CD14-positive monocyte (primary cell): Measurements from ENCODE around the gene PMF1. TPM values are rescaled to one million over a fixed set of nuclear protein-coding genes. Genes with fewer than 3 reads are reported as not detected.

Source experiments
- DNase-seq, 3 donors: peaks; one replicate each; pipeline ENCODE4 v3.0.0-alpha.2; 2011 to 2022
- H2AFZ ChIP-seq: 2 replicates; pipeline ENCODE4 v1.6.0; 2012; ENCODE audit warnings: mild to moderate bottlenecking, low read depth, low read length, inconsistent platforms; ENCODE audit not compliant: insufficient read depth, poor library complexity, severe bottlenecking
- H3K27ac ChIP-seq, 2 donors: 1 replicate in 1 of 2; 2 replicates in 1 of 2; pipeline ENCODE4 v1.5.1; 2012 to 2013; ENCODE audit warnings: low read length in 2 of 2, control low read depth in 1 of 2, inconsistent platforms in 1 of 2, low read depth in 1 of 2, mild to moderate bottlenecking in 1 of 2
- H3K27me3 ChIP-seq, 2 donors: one replicate each; pipeline versions ENCODE4 v1.6.0 to v1.6.1; 2011 to 2013; ENCODE audit warnings: low read length in 2 of 2; ENCODE audit not compliant: control insufficient read depth in 2 of 2, insufficient read depth in 2 of 2
- H3K36me3 ChIP-seq, 2 donors: replicated peaks in 1 of 2; 1 replicate in 1 of 2; 2 replicates in 1 of 2; pipeline versions ENCODE4 v1.5.1 to v1.6.1; 2012 to 2013; ENCODE audit warnings: low read length in 2 of 2, control low read depth in 1 of 2, inconsistent platforms in 1 of 2, mild to moderate bottlenecking in 1 of 2; ENCODE audit not compliant: insufficient read depth in 2 of 2, control insufficient read depth in 1 of 2
- H3K4me1 ChIP-seq, 2 donors: 1 replicate in 1 of 2; 2 replicates in 1 of 2; pipeline versions ENCODE4 v1.5.1 to v1.6.1; 2012 to 2013; ENCODE audit warnings: low read length in 2 of 2, control low read depth in 1 of 2, inconsistent platforms in 1 of 2, mild to moderate bottlenecking in 1 of 2, moderate library complexity in 1 of 2; ENCODE audit not compliant: insufficient read depth in 2 of 2, control insufficient read depth in 1 of 2
- H3K4me2 ChIP-seq: replicated peaks from 2 replicates; pipeline ENCODE3; 2012; ENCODE audit warnings: low read length, moderate library complexity, mild to moderate bottlenecking; ENCODE audit not compliant: poor library complexity, severe bottlenecking; ENCODE audit errors: extremely low read depth
- H3K4me3 ChIP-seq, 3 experiments: fragments of 200-600 bp in 1 of 3; sonication (generic) in 1 of 3; replicated peaks in 1 of 3; 1 replicate in 2 of 3; 2 replicates in 1 of 3; pipeline ENCODE4 v1.5.1; 2011 to 2013; ENCODE audit warnings: low read length in 3 of 3, mild to moderate bottlenecking in 3 of 3, control low read depth in 2 of 3, low read depth in 2 of 3, inconsistent platforms in 1 of 3, moderate library complexity in 1 of 3
- H3K79me2 ChIP-seq: 2 replicates; pipeline ENCODE4 v1.6.0; 2012; ENCODE audit warnings: mild to moderate bottlenecking, control low read depth, inconsistent platforms, low read length, moderate library complexity; ENCODE audit not compliant: insufficient read depth
- H3K9ac ChIP-seq: 2 replicates; pipeline ENCODE4 v1.6.0; 2017; ENCODE audit warnings: low read length, mild to moderate bottlenecking; ENCODE audit not compliant: insufficient read depth, poor library complexity, severe bottlenecking
- H3K9me3 ChIP-seq, 2 donors: replicated peaks in 1 of 2; 1 replicate in 1 of 2; 2 replicates in 1 of 2; pipeline versions ENCODE4 v1.5.1 to v1.6.1; 2012 to 2013; ENCODE audit warnings: low read length in 2 of 2, control low read depth in 1 of 2; ENCODE audit not compliant: control insufficient read depth in 1 of 2, insufficient read depth in 1 of 2
- H4K20me1 ChIP-seq: 2 replicates; pipeline ENCODE4 v1.6.0; 2012; ENCODE audit warnings: mild to moderate bottlenecking, low read length, control low read depth, moderate library complexity; ENCODE audit not compliant: insufficient read depth
- H3K27ac Mint-ChIP-seq, 7 donors: one replicate each; pipeline ENCODE4 v1.8.0; 2020; ENCODE audit warnings: mild to moderate bottlenecking in 7 of 7, mixed read lengths in 7 of 7, moderate library complexity in 6 of 7, inconsistent platforms in 2 of 7
- H3K27me3 Mint-ChIP-seq, 3 donors: one replicate each; pipeline ENCODE4 v1.8.0; 2021 to 2022; ENCODE audit warnings: low read depth in 3 of 3, mild to moderate bottlenecking in 3 of 3, mixed read lengths in 3 of 3, moderate library complexity in 3 of 3, inconsistent platforms in 1 of 3
- H3K36me3 Mint-ChIP-seq, 2 donors: one replicate each; pipeline ENCODE4 v1.8.0; 2020; ENCODE audit warnings: mixed read lengths in 2 of 2, inconsistent platforms in 1 of 2, mild to moderate bottlenecking in 1 of 2
- H3K4me1 Mint-ChIP-seq: one replicate; pipeline ENCODE4 v1.8.0; 2020; ENCODE audit warnings: mild to moderate bottlenecking, mixed read lengths
- H3K4me3 Mint-ChIP-seq, 2 donors: one replicate each; pipeline ENCODE4 v1.8.0; 2020; ENCODE audit warnings: mild to moderate bottlenecking in 2 of 2, mixed read lengths in 2 of 2, moderate library complexity in 1 of 2
- H3K9me3 Mint-ChIP-seq, 7 donors: one replicate each; pipeline ENCODE4 v1.8.0; 2020 to 2022; ENCODE audit warnings: mixed read lengths in 7 of 7, mild to moderate bottlenecking in 6 of 7, moderate library complexity in 6 of 7, inconsistent platforms in 2 of 7
- CTCF ChIP-seq: fragments of 200-600 bp; IDR thresholded peaks from one replicate; pipeline ENCODE4 v1.8.0; 2022; ENCODE audit warnings: antibody characterized with exemption, mild to moderate bottlenecking
- WGBS: methylation state at CpG from one replicate; pipeline ENCODE4 v1.1.5; 2013; ENCODE audit warnings: missing lambda C conversion rate; ENCODE audit not compliant: insufficient coverage; 5-methylcytosine and 5-hydroxymethylcytosine counted together
- intact Hi-C, 2 donors: fragments of 100-400 bp; cut with micrococcal nuclease; formaldehyde crosslinking; loops; one replicate each; pipeline versions ENCODE4 v1.15.0 to v1.15.1; 2023
- polyA plus RNA-seq, 3 donors: library from polyadenylated mRNA; depleted of rRNA in 1 of 3; unstranded in 2 of 3; stranded (reverse) in 1 of 3; fragments of 300-500 nt in 2 of 3; fragments of >200 nt in 1 of 3; fragmentation: Illumina TruSeq in 2 of 3; gene quantifications; 1 replicate in 2 of 3; 2 replicates in 1 of 3; pipeline ENCODE4 v1.2.3, GENCODE V29; 2012 to 2021

PMF1 gene
- polyA plus RNA-seq, 3 donors, result 83.7 to 90.4 (median 86.1) TPM

GRCh38 chr1:156281281-156281680 lies 68.5 kb downstream of the PMF1 start:
- Histone ChIP-seq H3K9ac (peak overlapping the region; percentile 85), H4K20me1 (peaks cover 49% of the 10 kb centered on the region), H3K27ac (peak overlapping the region; percentile 79 to 82), H3K9me3 (no peaks in the 10 kb centered on the region), H3K4me3 (peak overlapping the region in 2 of 3 experiments; percentile 63 to 94), H3K27me3 (no peaks in the 10 kb centered on the region), H3K79me2 (peaks cover 66% of the 10 kb centered on the region), H3K4me1 (peaks cover 82 to 85% of the 10 kb centered on the region in 2 donors), H3K4me2 (peak overlapping the region; percentile 90), H3K36me3 (peaks cover 28 to 37% of the 10 kb centered on the region in 2 donors), H2AFZ (peak overlapping the region; percentile 82)
- peaks cover 73% of the 10 kb centered on the region for H3K4me1 Mint-ChIP-seq
- H3K4me3 Mint-ChIP-seq, result peak overlapping the region; percentile 90 to 94
- H3K27ac Mint-ChIP-seq, result peak overlapping the region; percentile 59 to 95 (median 90)
- 33% methylated on average over 8 of the region's 8 CpGs for WGBS
- TF ChIP-seq CTCF, result no peak
- peak in 1 of 3 donors; percentile 33 for DNase-seq
- intact Hi-C loops, result no loop called here
- H3K9me3 Mint-ChIP-seq, result no peaks in the 10 kb centered on the region
- no peaks in the 10 kb centered on the region for H3K27me3 Mint-ChIP-seq
- peaks cover 23 to 47% of the 10 kb centered on the region in 2 donors for H3K36me3 Mint-ChIP-seq

GRCh38 chr1:156281693-156282478 lies 69.1 kb downstream of the PMF1 start:
- Mint-ChIP-seq H3K4me3 (peak overlapping the region; percentile 90 to 94), H3K36me3 (peaks cover 22 to 45% of the 10 kb centered on the region in 2 donors), H3K27me3 (no peaks in the 10 kb centered on the region), H3K9me3 (no peaks in the 10 kb centered on the region), H3K27ac (peak overlapping the region; percentile 87 to 95 (median 92)), H3K4me1 (peaks cover 67% of the 10 kb centered on the region)
- Histone ChIP-seq H3K36me3 (peaks cover 29 to 39% of the 10 kb centered on the region in 2 donors), H3K4me1 (peaks cover 76 to 79% of the 10 kb centered on the region in 2 donors), H3K4me3 (peak overlapping the region; percentile 63 to 96 (median 94)), H3K27ac (peak overlapping the region; percentile 79 to 82), H3K4me2 (peak overlapping the region; percentile 90), H3K9ac (peak overlapping the region; percentile 85), H3K79me2 (peaks cover 66% of the 10 kb centered on the region), H3K9me3 (no peaks in the 10 kb centered on the region), H2AFZ (peak overlapping the region; percentile 82), H4K20me1 (peaks cover 46% of the 10 kb centered on the region), H3K27me3 (no peaks in the 10 kb centered on the region)
- intact Hi-C loops, result no loop called here
- peak in 1 of 3 donors; percentile 33 for DNase-seq
- no peak for TF ChIP-seq CTCF
- WGBS, result 3% methylated on average over 15 of the region's 22 CpGs
